ENCODE measurements around the gene COL6A1. TPM values are rescaled to one million over a fixed set of nuclear protein-coding genes. Genes with fewer than 3 reads are reported as not detected.

The COL6A1 gene
- polyA plus RNA-seq, 1 of the 3 experiments (the other 2 are of a cell fraction): 107 TPM

- TF ChIP-seq PBX3 (IDR thresholded peaks at IDR 0.05): no peak
- no peak for TF ChIP-seq GABPA (IDR thresholded peaks at IDR 0.05; ENCODE audit: low read depth)
- no peak for TF ChIP-seq EP300 (IDR thresholded peaks at IDR 0.05; ENCODE audit: borderline replicate concordance in 1 of 2, low read depth in 1 of 2, low read length in 1 of 2)
- TF ChIP-seq MAX (IDR thresholded peaks at IDR 0.05; ENCODE audit: low read depth): no peak
- no peak for TF ChIP-seq RCOR1 (IDR thresholded peaks at IDR 0.05; ENCODE audit: low read length)
- no peak for TF ChIP-seq FOXM1 (IDR thresholded peaks at IDR 0.05; ENCODE audit: low read depth)
- no peak for TF ChIP-seq JUND (IDR thresholded peaks at IDR 0.05)
- TF ChIP-seq IRF3 (IDR thresholded peaks at IDR 0.05; ENCODE audit: low read depth, low read length): no peak
- no peak for TF ChIP-seq RAD21 (IDR thresholded peaks at IDR 0.05; ENCODE audit: low read length)
Measured at GRCh38 chr21:46031484-46031883, 49.9 kb downstream of the COL6A1 start (continued).

- Histone ChIP-seq H3F3A (replicated peaks; ENCODE audit: insufficient read depth) (no peaks in the 10 kb centered on the region), H3K4me3 (ENCODE audit: low read depth in 2 of 2, low read length in 1 of 2) (no peak overlapping the region), H3K9me2 (no peaks in the 10 kb centered on the region), H3K9ac (no peak overlapping the region), H4K20me1 (ENCODE audit: insufficient read depth) (no peaks in the 10 kb centered on the region), H3K4me2 (no peak overlapping the region), H3K4me1 (ENCODE audit: control insufficient read depth in 1 of 2, insufficient read depth in 2 of 2, low read depth in 1 of 2, low read length in 1 of 2) (no peaks in the 10 kb centered on the region; a peak in 2 of 4 replicates), H2AFZ (ENCODE audit: low read depth) (no peak overlapping the region), H3K79me2 (ENCODE audit: insufficient read depth) (no peaks in the 10 kb centered on the region), H3K27ac (ENCODE audit: low read depth in 2 of 2, low read length in 1 of 2) (no peak overlapping the region), H3K27me3 (ENCODE audit: insufficient read depth) (no peaks in the 10 kb centered on the region), H3K36me3 (replicated peaks in 1 of 2; ENCODE audit: control insufficient read depth in 1 of 2, insufficient read depth in 2 of 2, low read length in 1 of 2) (no peaks in the 10 kb centered on the region), H3K9me3 (no peaks in the 10 kb centered on the region)
- ChIA-PET POLR2A (no interaction called here), CTCF (interaction anchor here (1.4 kb wide), 1 partner anchor 10 kb away, joined by 3 read pairs; no protein-coding TSS in a partner anchor)
- TF ChIP-seq GATA2 (CRISPR knock-in tag; IDR thresholded peaks at IDR 0.05) (no peak), GABPA (IDR thresholded peaks at IDR 0.05; ENCODE audit: low read depth) (no peak), POLR2AphosphoS5 (IDR thresholded peaks at IDR 0.05; ENCODE audit: low read depth, low read length) (no peak), CTCF (IDR thresholded peaks at IDR 0.05) (no peak), MAX (IDR thresholded peaks at IDR 0.05; ENCODE audit: low read depth) (no peak), RFX5 (IDR thresholded peaks at IDR 0.05; ENCODE audit: low read length) (no peak), REST (IDR thresholded peaks at IDR 0.05; ENCODE audit: low read depth, low read length) (no peak), FOXJ3 (CRISPR knock-in tag; IDR thresholded peaks at IDR 0.05) (no peak), TAF1 (IDR thresholded peaks at IDR 0.05; ENCODE audit: borderline replicate concordance, low read depth, low read length) (no peak), EZH2phosphoT487 (IDR thresholded peaks at IDR 0.05; ENCODE audit: borderline replicate concordance, low read depth) (no peak)
- DNase-seq: no peak
- WGBS (ENCODE audit: low lambda C conversion rate): 81% methylated on average over 6 of the region's 6 CpGs
Measured at GRCh38 chr21:46032100-46032499, 50.5 kb downstream of the COL6A1 start.
